Activated gamma-delta T cell treated with Interleukin-2 at 50 U/mL for 16 hours (primary cell): Measurements from ENCODE around the gene RAB3IL1.

ENCODE experiments used
- DNase-seq: peaks from one replicate; pipeline ENCODE4 v3.0.0-alpha.2; 2020

Gene RAB3IL1

DNA sequence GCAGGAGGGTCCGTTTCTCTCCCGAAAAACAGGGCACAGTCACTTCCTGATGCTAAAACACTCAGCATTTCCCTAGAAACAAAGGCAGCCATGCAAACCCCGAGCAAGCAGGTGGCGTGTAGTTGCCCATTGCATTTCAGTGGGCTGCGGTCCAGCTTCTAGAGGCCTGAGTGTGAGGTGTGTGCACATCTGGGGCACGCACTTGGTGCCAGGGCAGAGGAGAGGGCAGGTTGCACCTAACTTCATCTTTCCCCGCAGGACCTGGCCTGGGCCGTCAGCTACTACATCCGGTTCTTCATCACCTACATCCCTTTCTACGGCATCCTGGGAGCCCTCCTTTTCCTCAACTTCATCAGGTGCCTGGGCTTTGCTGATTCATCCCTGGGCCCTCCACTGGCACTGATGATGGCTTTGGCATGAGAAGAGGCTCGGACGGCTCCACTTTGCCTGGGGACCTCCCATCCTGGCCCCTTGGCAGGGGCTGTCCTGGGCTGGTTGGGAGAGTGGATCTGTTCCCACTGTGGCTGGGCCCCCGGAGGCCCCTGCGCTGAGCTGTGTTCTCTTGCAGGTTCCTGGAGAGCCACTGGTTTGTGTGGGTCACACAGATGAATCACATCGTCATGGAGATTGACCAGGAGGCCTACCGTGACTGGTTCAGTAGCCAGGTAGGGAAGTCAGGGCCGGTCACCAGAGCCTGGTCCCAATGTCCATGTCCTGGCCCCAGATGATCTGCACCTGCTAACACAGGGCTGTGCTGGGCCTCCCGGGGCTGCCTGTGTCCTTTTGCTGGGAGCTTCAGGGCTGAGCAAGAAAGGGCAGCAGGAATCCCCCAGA, 54.4 kb downstream of the RAB3IL1 start:
- DNase-seq: no peak

DNA sequence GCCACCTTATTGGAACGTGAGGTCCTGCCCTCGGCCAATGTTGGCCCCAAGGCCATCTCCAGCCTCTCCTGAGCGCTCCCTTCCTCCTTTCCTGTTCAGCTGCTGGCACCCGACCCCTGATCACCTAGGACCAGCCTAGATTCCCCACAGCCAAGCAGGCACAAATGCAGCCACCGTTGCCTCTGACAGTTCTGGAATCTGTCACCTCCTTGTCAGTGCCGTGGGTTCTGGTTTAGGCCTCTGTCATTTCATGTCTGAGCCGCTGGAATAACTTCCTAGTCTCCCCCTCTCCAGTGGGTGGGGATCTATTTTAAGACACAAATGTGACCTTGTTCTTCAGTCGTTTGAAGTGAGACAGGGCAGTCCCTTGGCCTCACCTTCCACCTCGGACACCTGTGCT, 55.7 kb downstream of the RAB3IL1 start:
- no peak for DNase-seq

DNA sequence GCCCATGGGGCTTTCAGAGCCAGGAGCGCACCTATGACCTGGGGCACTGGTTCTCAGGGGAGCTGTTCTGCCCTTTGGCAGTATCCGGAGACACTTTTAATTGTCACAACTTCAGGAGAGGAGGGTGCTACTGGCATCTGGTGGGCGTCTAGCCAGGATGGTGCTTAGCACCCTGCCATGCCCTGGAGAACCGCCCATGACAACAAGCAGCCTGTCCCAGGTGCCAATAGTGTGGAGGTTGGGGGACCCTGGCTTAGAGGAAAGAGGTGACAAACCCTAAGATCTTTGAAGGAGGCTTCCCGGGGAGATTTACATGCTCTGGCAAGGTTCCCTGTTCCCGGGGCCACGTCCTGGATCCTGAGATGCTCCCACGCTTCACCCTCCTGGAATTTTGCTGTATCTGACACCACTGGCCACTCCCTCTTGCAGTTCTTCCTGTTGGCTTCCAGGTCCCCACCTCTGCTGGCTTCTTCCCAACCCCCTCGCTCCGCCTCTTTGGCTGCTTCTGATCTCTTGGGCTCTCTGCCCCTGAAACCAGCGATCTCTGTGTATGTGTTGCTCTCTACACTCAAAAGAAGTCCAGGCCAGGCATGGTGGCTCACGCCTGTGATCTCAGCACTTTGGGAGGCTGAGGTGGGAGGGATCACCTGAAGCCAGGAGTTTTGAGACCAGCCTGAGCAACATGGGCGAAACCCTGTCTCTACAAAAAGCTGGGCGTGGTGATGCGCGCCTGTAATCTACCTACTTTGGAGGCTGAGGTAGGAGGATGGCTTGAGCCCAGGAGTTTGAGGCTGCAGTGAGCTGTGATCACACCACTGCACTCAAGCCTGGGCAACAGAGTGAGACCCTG, 57.1 kb downstream of the RAB3IL1 start:
- no peak for DNase-seq

DNA sequence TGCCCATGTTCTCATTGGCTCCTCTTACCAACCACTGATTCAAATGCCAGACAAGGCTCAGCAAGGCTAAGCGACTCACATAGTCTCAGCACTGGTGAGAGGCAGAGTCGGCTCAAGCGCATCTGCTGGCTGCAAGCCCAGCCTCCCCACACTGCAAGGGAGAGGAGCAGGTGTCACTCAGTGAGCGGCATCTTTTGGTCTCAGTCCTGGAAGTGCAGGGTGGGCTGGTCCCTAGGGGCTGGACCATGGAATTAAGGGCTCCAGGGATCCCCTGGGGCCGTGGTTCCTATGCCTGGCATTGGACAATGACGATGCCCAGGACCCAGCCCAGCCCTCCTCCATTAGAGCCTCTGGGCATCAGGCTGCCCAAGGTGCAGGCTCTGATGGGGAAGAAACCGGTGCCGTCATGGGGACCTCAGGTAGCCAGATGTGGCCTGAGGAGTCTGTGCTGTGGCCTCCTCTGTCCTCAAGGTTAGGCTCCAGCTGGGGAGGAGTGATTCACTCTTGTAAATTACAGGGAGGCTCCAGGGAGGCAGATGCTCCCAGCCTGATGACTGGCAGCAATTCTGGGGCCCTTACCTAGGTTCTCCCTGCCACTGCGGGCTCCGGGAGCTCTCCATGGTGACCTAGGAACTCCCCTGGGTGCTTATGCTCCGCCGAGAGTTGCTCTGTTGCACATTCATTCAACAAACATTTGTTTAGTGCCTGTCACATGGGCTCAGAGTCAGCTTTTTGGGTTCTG, 61.3 kb downstream of the RAB3IL1 start:
- no peak for DNase-seq

GRCh38 chr11:61854966-61855714, 62.2 kb downstream of the RAB3IL1 start:
- DNase-seq: no peak

GRCh38 chr11:61854206-61854895, 63.0 kb downstream of the RAB3IL1 start:
- no peak for DNase-seq

DNA sequence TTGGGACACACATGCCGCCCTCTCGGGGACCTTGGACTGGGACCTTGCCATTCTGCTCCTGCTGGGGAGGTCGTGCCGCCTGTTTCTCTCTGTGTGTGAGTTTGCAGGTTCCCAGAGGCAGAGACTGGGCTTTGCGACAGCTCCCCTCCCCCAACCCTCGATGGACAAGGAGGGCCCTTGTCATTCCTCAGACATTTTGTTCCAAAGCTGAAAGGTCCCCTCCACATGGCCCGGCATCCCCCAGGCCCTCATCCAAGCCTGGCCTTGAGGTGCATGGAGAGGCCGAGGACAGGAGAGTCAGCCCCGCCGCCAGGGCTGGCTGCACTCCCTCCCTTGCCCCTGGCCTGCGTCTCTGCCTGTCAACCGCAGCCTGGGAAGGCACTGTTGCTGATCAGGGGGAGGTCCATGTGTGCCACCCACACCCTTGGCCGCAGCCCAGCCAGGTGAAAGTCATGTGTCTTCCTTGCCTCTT, 63.6 kb downstream of the RAB3IL1 start:
- no peak for DNase-seq

GRCh38 chr11:61851900-61852295, 65.5 kb downstream of the RAB3IL1 start:
- DNase-seq: no peak

DNA sequence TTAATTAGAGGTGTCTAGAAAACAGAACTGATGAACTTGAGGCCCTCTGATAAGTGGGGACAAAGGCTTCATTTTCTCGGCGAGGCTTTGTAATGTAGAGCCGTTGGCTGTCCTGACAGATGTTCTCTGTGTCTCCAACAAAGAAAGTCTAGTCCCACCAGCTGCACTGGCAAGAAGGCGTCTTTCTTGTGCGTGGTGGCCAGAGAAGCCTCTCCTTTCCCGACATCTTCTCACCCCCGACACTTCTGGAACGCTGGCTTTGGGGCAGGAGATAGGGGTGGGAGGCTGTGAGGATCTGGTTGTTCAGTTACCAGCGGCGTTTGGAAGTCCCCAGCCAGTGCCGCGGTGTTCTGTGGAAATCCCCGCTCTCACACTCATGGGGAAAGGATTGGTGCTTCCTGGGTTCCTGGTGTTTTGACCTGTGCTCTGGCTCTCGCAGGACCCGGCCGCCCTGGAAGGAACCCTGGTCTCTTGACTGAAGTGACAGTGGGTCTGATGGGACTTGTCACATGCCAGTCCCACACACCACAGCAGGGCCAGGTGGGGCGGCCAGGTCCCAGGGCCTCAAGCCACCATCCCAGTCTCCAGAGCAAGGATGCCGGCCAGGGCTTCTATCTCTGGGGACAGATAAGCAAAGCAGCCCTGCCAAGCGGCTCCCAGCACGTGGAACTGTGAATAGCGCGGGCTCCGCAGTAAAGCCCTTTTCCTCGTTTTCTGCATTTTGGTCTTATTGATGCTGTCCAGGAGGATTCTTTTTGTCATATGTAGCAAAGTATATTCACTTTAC, 66.1 kb downstream of the RAB3IL1 start:
- no peak for DNase-seq

GRCh38 chr11:61850687-61851086, 66.7 kb downstream of the RAB3IL1 start:
- DNase-seq: no peak

DNA sequence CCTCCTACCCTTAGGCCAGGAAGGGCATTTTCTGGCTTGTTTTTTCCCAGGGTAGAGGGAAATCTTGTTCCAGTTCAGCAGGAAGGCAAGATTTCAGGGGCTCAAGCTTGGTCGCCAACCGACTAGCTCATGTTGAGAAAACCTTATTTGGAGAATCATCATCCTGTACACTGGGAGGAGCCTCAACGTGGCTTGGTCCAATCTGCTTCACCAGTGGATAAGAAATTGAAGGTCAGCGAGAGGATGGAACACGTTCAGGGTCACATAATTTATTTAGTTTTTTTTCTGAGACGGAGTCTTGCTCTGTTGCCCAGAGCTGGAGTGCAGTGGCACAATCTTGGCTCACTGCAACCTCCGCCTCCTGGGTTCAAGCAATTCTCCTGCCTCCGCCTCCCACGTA, 68.7 kb downstream of the RAB3IL1 start:
- DNase-seq: no peak

- no peak for DNase-seq
Observed at GRCh38 chr11:61847914-61848581, 69.3 kb downstream of the RAB3IL1 start.
